H1 (cell line): ENCODE data around the gene GAN. TPM values are rescaled to one million over a fixed set of nuclear protein-coding genes. Genes with fewer than 3 reads are reported as not detected.
A peak's percentile ranks its signal among the peaks of the same experiment; 100 is the strongest.

Source experiments
- CTCF ChIA-PET: fragments of 300-600 bp; sonication (Branson Sonifier 250); formaldehyde crosslinking; loops from one replicate; lab custom pipeline; 2021; ENCODE audit not compliant: partially characterized antibody; lab: Charles Lee
- POLR2A ChIA-PET: fragments of 300-600 bp; sonication (Branson Sonifier 250); formaldehyde crosslinking; loops from one replicate; lab custom pipeline; 2021; ENCODE audit warnings: inconsistent platforms; ENCODE audit not compliant: partially characterized antibody; lab: Charles Lee
- DNase-seq, 2 experiments: peaks; one replicate each; pipeline versions ENCODE4 v3.0.0 to v3.0.0-alpha.2; 2010 to 2022; ENCODE audit warnings: low spot score in 2 of 2, low read depth in 1 of 2, mixed read lengths in 1 of 2
- FAIRE-seq: peaks from 2 replicates; lab custom pipeline; 2011; peaks lifted over from hg19 to GRCh38; lab: Jason Lieb, UNC
- H2AFZ ChIP-seq: 2 replicates; pipeline ENCODE4 v1.8.1; 2012; ENCODE audit warnings: low read length, inconsistent platforms
- H2AK5ac ChIP-seq: 2 replicates; pipeline ENCODE4 v1.6.1; 2013; ENCODE audit warnings: low read depth, low read length
- H2BK120ac ChIP-seq: replicated peaks from 2 replicates; pipeline ENCODE3; 2013; ENCODE audit warnings: low read depth, low read length, inconsistent platforms
- H2BK12ac ChIP-seq: 2 replicates; pipeline ENCODE4 v1.6.1; 2013; ENCODE audit warnings: low read depth, low read length
- H2BK15ac ChIP-seq: 2 replicates; pipeline ENCODE4 v1.6.1; 2013; ENCODE audit warnings: low read length
- H2BK20ac ChIP-seq: 2 replicates; pipeline ENCODE4 v1.6.1; 2013; ENCODE audit warnings: low read length
- H2BK5ac ChIP-seq: 2 replicates; pipeline ENCODE4 v1.6.1; 2013; ENCODE audit warnings: low read depth, low read length
- H3K14ac ChIP-seq: 2 replicates; pipeline ENCODE4 v1.6.1; 2013; ENCODE audit warnings: inconsistent platforms; ENCODE audit not compliant: insufficient read length
- H3K18ac ChIP-seq: 2 replicates; pipeline ENCODE4 v1.6.1; 2013; ENCODE audit warnings: low read length; ENCODE audit errors: extremely low read depth
- H3K23ac ChIP-seq: 2 replicates; pipeline ENCODE4 v1.6.1; 2013; ENCODE audit warnings: inconsistent platforms; ENCODE audit not compliant: insufficient read length
- H3K23me2 ChIP-seq: 2 replicates; pipeline ENCODE4 v1.6.1; 2013; ENCODE audit warnings: low read depth, low read length
- H3K27ac ChIP-seq: 2 replicates; pipeline ENCODE4 v1.6.1; 2011; ENCODE audit warnings: low read depth, low read length, inconsistent platforms
- H3K27me3 ChIP-seq, 4 experiments: replicated peaks in 1 of 4; 1 replicate in 1 of 4; 2 replicates in 3 of 4; pipeline versions ENCODE4 v1.6.1 to v1.8.1; 2011 to 2013; ENCODE audit warnings: low read length in 3 of 4, mild to moderate bottlenecking in 3 of 4, inconsistent platforms in 2 of 4, mixed read lengths in 2 of 4, moderate library complexity in 1 of 4; ENCODE audit not compliant: control insufficient read depth in 3 of 4, insufficient read depth in 3 of 4; ENCODE audit errors: extremely low read depth in 1 of 4
- H3K36me3 ChIP-seq, 4 experiments: 2 replicates each; pipeline versions ENCODE4 v1.6.1 to v1.8.1; 2011 to 2013; ENCODE audit warnings: mild to moderate bottlenecking in 4 of 4, low read length in 3 of 4, moderate library complexity in 2 of 4, control low read depth in 1 of 4, inconsistent platforms in 1 of 4; ENCODE audit not compliant: insufficient read depth in 4 of 4, control insufficient read depth in 2 of 4
- H3K4ac ChIP-seq: replicated peaks from 2 replicates; pipeline ENCODE3; 2013; ENCODE audit warnings: low read length, low read depth, mixed read lengths, inconsistent platforms; ENCODE audit not compliant: insufficient read length
- H3K4me1 ChIP-seq, 4 experiments: replicated peaks in 1 of 4; 1 replicate in 1 of 4; 2 replicates in 3 of 4; pipeline versions ENCODE4 v1.6.1 to v1.8.1; 2011 to 2013; ENCODE audit warnings: low read length in 3 of 4, inconsistent platforms in 2 of 4, mixed read lengths in 1 of 4; ENCODE audit not compliant: insufficient read depth in 4 of 4, control insufficient read depth in 3 of 4
- H3K4me2 ChIP-seq, 2 experiments: 2 replicates each; pipeline versions ENCODE4 v1.6.1 to v1.8.1; 2011 to 2013; ENCODE audit warnings: low read depth in 2 of 2, low read length in 2 of 2, control low read depth in 1 of 2, inconsistent platforms in 1 of 2, mild to moderate bottlenecking in 1 of 2; ENCODE audit not compliant: insufficient read depth in 1 of 2
- H3K4me3 ChIP-seq, 4 experiments: fragments of 200-600, 300-600 bp in 1 of 4; sonication (generic), shearing (Covaris generic), sonication (Bioruptor Twin) in 1 of 4; 2 replicates each; pipeline versions ENCODE4 v1.5.1 to v1.8.1; 2011 to 2016; ENCODE audit warnings: low read length in 4 of 4, low read depth in 3 of 4, control low read depth in 2 of 4, inconsistent platforms in 2 of 4, mild to moderate bottlenecking in 2 of 4, mixed read lengths in 1 of 4, moderate library complexity in 1 of 4; ENCODE audit not compliant: insufficient read depth in 2 of 4; ENCODE audit errors: extremely low read depth in 1 of 4
- H3K56ac ChIP-seq: replicated peaks from 2 replicates; pipeline ENCODE3; 2013; ENCODE audit warnings: low read depth, mild to moderate bottlenecking, mixed read lengths, low read length, inconsistent platforms; ENCODE audit not compliant: insufficient read length
- H3K79me1 ChIP-seq: 2 replicates; pipeline ENCODE4 v1.6.1; 2013; ENCODE audit warnings: low read depth, low read length, control low read depth
- H3K79me2 ChIP-seq, 2 experiments: 2 replicates each; pipeline versions ENCODE4 v1.6.1 to v1.8.1; 2012 to 2013; ENCODE audit warnings: low read length in 2 of 2, mild to moderate bottlenecking in 2 of 2, inconsistent platforms in 1 of 2; ENCODE audit not compliant: insufficient read depth in 2 of 2, control insufficient read depth in 1 of 2
- H3K9ac ChIP-seq, 4 experiments: replicated peaks in 1 of 4; 1 replicate in 1 of 4; 2 replicates in 3 of 4; pipeline versions ENCODE4 v1.6.1 to v1.8.1; 2011 to 2013; ENCODE audit warnings: low read depth in 3 of 4, low read length in 3 of 4, control low read depth in 2 of 4, mild to moderate bottlenecking in 2 of 4, moderate library complexity in 2 of 4, inconsistent platforms in 1 of 4; ENCODE audit errors: extremely low read depth in 1 of 4
- H3K9me3 ChIP-seq, 2 experiments: 2 replicates each; pipeline versions ENCODE4 v1.6.1 to v1.8.1; 2012 to 2013; ENCODE audit warnings: mild to moderate bottlenecking in 2 of 2, moderate library complexity in 2 of 2, control low read depth in 1 of 2, inconsistent platforms in 1 of 2, low read depth in 1 of 2, low read length in 1 of 2, mixed read lengths in 1 of 2; ENCODE audit not compliant: insufficient read depth in 2 of 2
- H4K20me1 ChIP-seq, 2 experiments: replicated peaks in 1 of 2; 2 replicates each; pipeline versions ENCODE3 to v1.8.1; 2011 to 2013; ENCODE audit warnings: inconsistent platforms in 2 of 2, low read length in 2 of 2, mild to moderate bottlenecking in 1 of 2; ENCODE audit not compliant: insufficient read depth in 2 of 2, control insufficient read depth in 1 of 2
- H4K5ac ChIP-seq: 2 replicates; pipeline ENCODE4 v1.6.1; 2013; ENCODE audit warnings: low read length, low read depth, mixed read lengths, inconsistent platforms; ENCODE audit not compliant: insufficient read length
- H4K8ac ChIP-seq: 2 replicates; pipeline ENCODE4 v1.8.0; 2013; ENCODE audit warnings: mild to moderate bottlenecking, moderate library complexity, low read length, inconsistent platforms; ENCODE audit not compliant: insufficient read depth; ENCODE audit errors: extremely low read depth
- H4K91ac ChIP-seq: replicated peaks from 2 replicates; pipeline ENCODE3; 2013; ENCODE audit warnings: low read length, mixed read lengths, inconsistent platforms; ENCODE audit not compliant: insufficient read length
- BRCA1 ChIP-seq: IDR thresholded peaks from 2 replicates; pipeline ENCODE4 v1.6.1; 2012; ENCODE audit warnings: low read depth, low read length, improper control_type of control experiment
- KDM1A ChIP-seq: fragments of 200-600, 300-600 bp; sonication (generic); IDR thresholded peaks from 2 replicates; pipeline ENCODE4 v1.7.1; 2016; ENCODE audit warnings: mild to moderate bottlenecking, low read length, borderline replicate concordance
- WGBS, 2 experiments: shearing (Covaris generic) in 1 of 2; methylation state at CpG; one replicate each; pipeline versions ENCODE4 v1.1.6 to v1.1.7; 2013 to 2015; ENCODE audit warnings: low lambda C conversion rate in 2 of 2, mixed read lengths in 2 of 2, inconsistent platforms in 1 of 2, low coverage in 1 of 2, missing lambda C conversion rate in 1 of 2; ENCODE audit not compliant: insufficient replicate concordance in 2 of 2, insufficient coverage in 1 of 2, insufficient read length in 1 of 2; ENCODE audit errors: extremely low coverage in 1 of 2, missing lambda C conversion rate in 1 of 2; 5-methylcytosine and 5-hydroxymethylcytosine counted together
- polyA plus RNA-seq, 7 experiments: library from polyadenylated mRNA; depleted of rRNA in 3 of 7; stranded (reverse) in 5 of 7; unstranded in 2 of 7; fragments of >200 nt in 5 of 7; fragments of 200-250 nt in 2 of 7; gene quantifications; 1 replicate in 5 of 7; 2 replicates in 1 of 7; 4 replicates in 1 of 7; pipeline versions ENCODE4 v1.2.1 to v1.2.3, GENCODE V29; 2011 to 2013; ENCODE audit warnings: missing spikeins in 2 of 7, mixed read lengths in 2 of 7
- total RNA-seq: library from RNA; stranded (reverse); fragmentation: NEBNext Ultra II Directional; extraction: Animal tissue kit (Norgen Biotek cat#: 25700); gene quantifications from 2 replicates; pipeline ENCODE4 v1.2.1, GENCODE V29; 2021

GAN gene
- total and polyA plus RNA-seq, 2 of the 8 experiments (the other 6 are each of a cell fraction or from before 2014, with no cell fraction given) = 4.5 to 23.9 TPM

GRCh38 chr16:81435567-81435966, 120.8 kb downstream of the GAN start:
- Histone ChIP-seq H3K9ac (no peak overlapping the region), H3K27ac (no peak overlapping the region), H3K4me2 (no peak overlapping the region), H4K91ac (no peak overlapping the region), H2BK20ac (no peak overlapping the region), H4K8ac (no peak overlapping the region), H3K14ac (no peak overlapping the region), H3K27me3 (no peaks in the 10 kb centered on the region), H3K23me2 (no peaks in the 10 kb centered on the region), H2BK15ac (no peak overlapping the region), H4K5ac (no peak overlapping the region), H2AFZ (no peak overlapping the region), H2AK5ac (no peak overlapping the region), H3K56ac (no peak overlapping the region), H3K18ac (no peak overlapping the region), H2BK12ac (no peak overlapping the region), H3K4ac (no peak overlapping the region), H3K9me3 (no peaks in the 10 kb centered on the region), H3K79me1 (no peaks in the 10 kb centered on the region), H3K23ac (no peak overlapping the region), H2BK120ac (no peak overlapping the region), H3K4me3 (no peak overlapping the region), H3K4me1 (peaks cover 0 to 5% (median under 1%) of the 10 kb centered on the region in 4 experiments; a peak in 1 of 7 replicates), H3K36me3 (no peaks in the 10 kb centered on the region), H3K79me2 (no peaks in the 10 kb centered on the region), H4K20me1 (no peaks in the 10 kb centered on the region), H2BK5ac (no peak overlapping the region)
- TF ChIP-seq BRCA1 (no peak), KDM1A (0 out of 2 replicates have a peak, but pooled peaks have one; percentile 21)
- CTCF ChIA-PET = interaction anchor here (0.5 to 1.0 kb wide), 2 partner anchors 16 to 189 kb away, joined by 4 read pairs; no protein-coding TSS in a partner anchor
- DNase-seq = no peak
- POLR2A ChIA-PET = interaction anchor here (1.3 kb wide), 1 partner anchor 121 kb away, joined by 3 read pairs; the partner anchor contains the start of gene GAN
- 94% methylated on average over 2 of the region's 2 CpGs; no CpG with 5 or more reads in 1 of the 2 experiments for WGBS, 2 experiments
- FAIRE-seq = no peak
